ENCODE results near the gene C12orf54. TPM values are rescaled to one million over a fixed set of nuclear protein-coding genes. Genes with fewer than 3 reads are reported as not detected.
"Not testable (repeated sequence)": the region's sequence is repeated elsewhere in the genome, so short reads cannot be mapped to it uniquely, and the experiment has no call there.

Gene C12orf54
- total and polyA plus RNA-seq, 7 donors = 0.28 to 8.3 (median 1.2) TPM; not detected in 4

DNA sequence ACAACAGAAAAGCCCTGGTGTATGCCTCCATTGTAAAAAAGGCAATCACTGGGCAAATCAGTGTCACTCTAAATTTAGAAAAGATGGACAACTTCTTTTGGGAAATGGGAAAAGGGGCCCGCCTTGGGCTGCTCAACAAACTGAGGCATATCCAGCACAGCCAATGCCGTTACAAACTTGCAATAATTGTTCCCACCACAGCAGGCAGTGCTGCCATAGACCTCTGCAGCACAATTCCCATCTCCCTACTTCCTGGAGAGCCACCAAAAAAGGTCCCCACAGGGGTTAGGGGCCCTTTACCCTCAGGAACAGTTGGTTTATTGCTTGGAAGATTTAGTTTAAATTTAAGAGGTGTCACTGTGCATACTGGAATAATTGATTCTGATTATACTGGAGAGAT lies 26.7 kb downstream of the C12orf54 start:
- DNase-seq = no peak
- Histone ChIP-seq H3K4me3 (no peak overlapping the region), H3K36me3 (no peaks in the 10 kb centered on the region), H3K4me1 (no peaks in the 10 kb centered on the region), H3K9me3 (no peaks in the 10 kb centered on the region), H3K27me3 (no peaks in the 10 kb centered on the region), H3K27ac (no peak overlapping the region)
- WGBS, 2 donors = 64 to 81% methylated on average over 2 of the region's 2 CpGs
- no peak for TF ChIP-seq CTCF (IDR thresholded peaks at IDR 0.05)
- TF ChIP-seq EP300 (IDR thresholded peaks at IDR 0.05) = no peak
- TF ChIP-seq POLR2AphosphoS5 (IDR thresholded peaks at IDR 0.05) = no peak
- TF ChIP-seq POLR2A (IDR thresholded peaks at IDR 0.05) = no peak
- intact Hi-C loops (cut with DNase I) = no loop called here

DNA sequence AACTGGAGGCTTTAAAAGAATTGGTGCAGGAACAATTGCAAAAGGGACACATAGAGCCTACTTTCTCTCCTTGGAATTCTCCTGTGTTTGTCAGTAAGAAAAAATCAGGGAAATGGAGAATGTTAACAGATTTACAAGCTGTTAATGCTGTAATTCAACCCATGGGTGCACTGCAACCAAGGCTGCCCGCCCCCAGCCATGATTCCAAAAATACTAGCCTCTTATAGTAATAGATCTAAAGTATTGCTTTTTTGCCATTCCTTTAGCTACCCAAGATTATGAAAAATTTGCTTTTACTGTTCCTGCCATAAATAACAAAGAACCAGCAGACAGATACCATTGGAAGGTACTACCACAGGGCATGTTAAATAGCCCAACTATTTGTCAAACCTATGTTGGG lies 27.8 kb downstream of the C12orf54 start:
- intact Hi-C loops (cut with DNase I) = no loop called here
- Histone ChIP-seq H3K9me3 (no peaks in the 10 kb centered on the region), H3K27ac (no peak overlapping the region), H3K4me3 (no peak overlapping the region), H3K27me3 (no peaks in the 10 kb centered on the region), H3K36me3 (no peaks in the 10 kb centered on the region), H3K4me1 (no peaks in the 10 kb centered on the region)
- no peak for TF ChIP-seq POLR2AphosphoS5 (IDR thresholded peaks at IDR 0.05)
- TF ChIP-seq POLR2A (IDR thresholded peaks at IDR 0.05) = no peak
- TF ChIP-seq CTCF (IDR thresholded peaks at IDR 0.05) = no peak
- no peak for TF ChIP-seq EP300 (IDR thresholded peaks at IDR 0.05)
- 22 to 62% methylated on average over 1 of the region's 1 CpG for WGBS, 2 donors
- DNase-seq = no peak

GRCh38 chr12:48512855-48513254 lies 30.6 kb downstream of the C12orf54 start:
- no peak for DNase-seq
- intact Hi-C loops (cut with DNase I) = no loop called here
- H3K36me3 ChIP-seq = no peaks in the 10 kb centered on the region
- no peaks in the 10 kb centered on the region for H3K9me3 ChIP-seq
- H3K27me3 ChIP-seq = no peaks in the 10 kb centered on the region
- TF ChIP-seq EP300 (IDR thresholded peaks at IDR 0.05) (no peak), POLR2A (IDR thresholded peaks at IDR 0.05) (no peak), POLR2AphosphoS5 (IDR thresholded peaks at IDR 0.05) (no peak), CTCF (IDR thresholded peaks at IDR 0.05) (no peak)
- whole genome bisulfite sequencing, 2 donors = 54 to 74% methylated on average over 2 of the region's 2 CpGs
- H3K4me1 ChIP-seq = no peaks in the 10 kb centered on the region
- no peak overlapping the region for H3K27ac ChIP-seq
- no peak overlapping the region for H3K4me3 ChIP-seq

- TF ChIP-seq POLR2A (IDR thresholded peaks at IDR 0.05) (no peak), EP300 (IDR thresholded peaks at IDR 0.05) (no peak), POLR2AphosphoS5 (IDR thresholded peaks at IDR 0.05) (no peak), CTCF (IDR thresholded peaks at IDR 0.05) (no peak)
- no peaks in the 10 kb centered on the region for H3K27me3 ChIP-seq
- H3K4me3 ChIP-seq = no peak overlapping the region
- H3K27ac ChIP-seq = no peak overlapping the region
- intact Hi-C loops (cut with DNase I) = no loop called here
- no peaks in the 10 kb centered on the region for H3K9me3 ChIP-seq
- 92 to 95% methylated on average over 1 of the region's 1 CpG for WGBS, 2 donors
- DNase-seq = no peak
- H3K4me1 ChIP-seq = no peaks in the 10 kb centered on the region
- H3K36me3 ChIP-seq = no peaks in the 10 kb centered on the region
Measured at GRCh38 chr12:48514728-48515127, 32.4 kb downstream of the C12orf54 start.

DNA sequence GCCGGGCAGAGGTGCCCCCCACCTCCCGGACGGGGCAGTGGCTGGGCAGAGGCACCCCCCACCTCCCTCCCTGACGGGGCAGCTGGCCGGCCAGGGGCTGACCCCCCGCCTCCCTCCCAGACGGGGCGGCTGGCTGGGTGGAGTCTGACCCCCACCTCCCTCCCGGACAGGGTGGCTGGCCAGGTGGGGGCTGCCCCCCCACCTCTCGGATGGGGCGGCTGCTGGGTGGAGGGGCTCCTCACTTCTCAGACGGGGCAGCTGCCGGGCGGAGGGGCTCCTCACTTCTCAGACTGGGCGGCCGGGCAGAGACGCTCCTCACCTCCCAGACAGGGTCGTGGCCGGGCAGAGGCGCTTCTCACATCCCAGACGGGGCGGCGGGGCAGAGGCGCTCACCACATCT lies 38.1 kb downstream of the C12orf54 start:
- H3K27ac ChIP-seq; H3K36me3 ChIP-seq; H3K27me3 ChIP-seq; intact Hi-C loops (cut with DNase I); H3K9me3 ChIP-seq; DNase-seq; H3K4me3 ChIP-seq; H3K4me1 ChIP-seq: not testable (repeated sequence)
- 90 to 93% methylated on average over 24 of the region's 24 CpGs for WGBS, 2 donors

All from sigmoid colon (tissue), 7 donors.